SK-N-SH (cell line): ENCODE results near the gene TMEM39B.

Experiments
- GABPA ChIP-seq: IDR thresholded peaks from 2 replicates; pipeline ENCODE4 v1.4.0; 2012; ENCODE audit warnings: low read depth, mild to moderate bottlenecking
- JUND ChIP-seq: IDR thresholded peaks from 2 replicates; pipeline ENCODE4 v1.4.0; 2012
- PBX3 ChIP-seq: IDR thresholded peaks from 2 replicates; pipeline ENCODE4; 2012
- YY1 ChIP-seq: IDR thresholded peaks from 2 replicates; pipeline ENCODE4 v1.4.0; 2012; ENCODE audit warnings: low read depth, mild to moderate bottlenecking

- no peak for TF ChIP-seq PBX3
- TF ChIP-seq YY1: no peak
- TF ChIP-seq JUND: no peak
- no peak for TF ChIP-seq GABPA
Observed at GRCh38 chr1:32126770-32127169, 54.0 kb downstream of the TMEM39B start.
